ENCODE data around the gene SPDYE6. TPM values are rescaled to one million over a fixed set of nuclear protein-coding genes. Genes with fewer than 3 reads are reported as not detected.

The SPDYE6 gene
- total RNA-seq, 1 experiment from 2014 or later, result not detected

GRCh38 chr7:102313997-102314780, 42.1 kb downstream of the SPDYE6 start:
- Histone ChIP-seq H3K4me3 (replicated peaks in 1 of 2; ENCODE audit: low read depth in 1 of 2, low read length in 2 of 2) (no peak overlapping the region), H3K9me3 (ENCODE audit: control insufficient read depth in 1 of 2, insufficient read depth in 1 of 2, low read depth in 1 of 2, low read length in 2 of 2) (no peaks in the 10 kb centered on the region), H3K4me2 (ENCODE audit: low read length) (no peak overlapping the region), H3K9ac (ENCODE audit: low read length) (no peak overlapping the region), H3K79me2 (ENCODE audit: insufficient read depth, low read length) (no peaks in the 10 kb centered on the region), H4K20me1 (ENCODE audit: insufficient read depth) (no peaks in the 10 kb centered on the region), H3K27ac (ENCODE audit: low read depth, low read length) (no peak overlapping the region), H3K27me3 (ENCODE audit: insufficient read depth, low read length) (no peaks in the 10 kb centered on the region), H3K36me3 (ENCODE audit: control insufficient read depth in 1 of 2, insufficient read depth in 2 of 2, low read length in 2 of 2) (no peaks in the 10 kb centered on the region; a peak in 1 of 4 replicates), H2AFZ (ENCODE audit: low read depth, low read length, poor library complexity, severe bottlenecking) (no peak overlapping the region), H3K9me2 (ENCODE audit: insufficient read depth) (no peaks in the 10 kb centered on the region), H3K4me1 (ENCODE audit: control insufficient read depth in 1 of 2, insufficient read depth in 2 of 2, low read length in 2 of 2) (peaks cover 7 to 10% of the 10 kb centered on the region in 2 experiments)
- ATAC-seq, result no peak
- no peak for DNase-seq (ENCODE audit: low read depth, low spot score)
- TF ChIP-seq YY1 (IDR thresholded peaks at IDR 0.05; ENCODE audit: extremely low read depth, insufficient replicate concordance, low read depth, low read length) (no peak), CBX3 (IDR thresholded peaks at IDR 0.05; ENCODE audit: low read depth) (no peak), POLR2AphosphoS5 (IDR thresholded peaks at IDR 0.05; ENCODE audit: low read depth, low read length) (no peak)
- intact Hi-C loops (cut with micrococcal nuclease), result no loop called here
- no TSS peak for BruUV-seq (replicated peaks)
- POLR2A ChIA-PET, result no interaction called here
- RAD21 ChIA-PET (ENCODE audit: low non-redundant PET in 1 of 2, low total read pairs in 2 of 2, uncharacterized antibody in 2 of 2, unreplicated experiment in 2 of 2), result no interaction called here
- CTCF ChIA-PET, result no interaction called here

GRCh38 chr7:102312317-102312716, 43.9 kb downstream of the SPDYE6 start:
- H3K4me3 ChIP-seq (replicated peaks in 1 of 2; ENCODE audit: low read depth in 1 of 2, low read length in 2 of 2), result no peak overlapping the region
- no peaks in the 10 kb centered on the region for H3K9me2 ChIP-seq (ENCODE audit: insufficient read depth)
- RAD21 ChIA-PET (ENCODE audit: low non-redundant PET in 1 of 2, low total read pairs in 2 of 2, uncharacterized antibody in 2 of 2, unreplicated experiment in 2 of 2), result no interaction called here
- intact Hi-C loops (cut with micrococcal nuclease), result no loop called here
- no peak overlapping the region for H2AFZ ChIP-seq (ENCODE audit: low read depth, low read length, poor library complexity, severe bottlenecking)
- H3K4me1 ChIP-seq (ENCODE audit: control insufficient read depth in 1 of 2, insufficient read depth in 2 of 2, low read length in 2 of 2), result no peaks in the 10 kb centered on the region
- H3K9me3 ChIP-seq (ENCODE audit: control insufficient read depth in 1 of 2, insufficient read depth in 1 of 2, low read depth in 1 of 2, low read length in 2 of 2), result no peaks in the 10 kb centered on the region
- no TSS peak for BruUV-seq (replicated peaks)
- no peak for ATAC-seq
- CTCF ChIA-PET, result no interaction called here
- no peak overlapping the region for H3K9ac ChIP-seq (ENCODE audit: low read length)
- no peak overlapping the region for H3K4me2 ChIP-seq (ENCODE audit: low read length)
- TF ChIP-seq, protein P1, sequence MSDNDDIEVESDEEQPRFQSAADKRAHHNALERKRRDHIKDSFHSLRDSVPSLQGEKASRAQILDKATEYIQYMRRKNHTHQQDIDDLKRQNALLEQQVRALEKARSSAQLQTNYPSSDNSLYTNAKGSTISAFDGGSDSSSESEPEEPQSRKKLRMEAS (IDR thresholded peaks at IDR 0.05), result no peak
- TF ChIP-seq, protein P2, sequence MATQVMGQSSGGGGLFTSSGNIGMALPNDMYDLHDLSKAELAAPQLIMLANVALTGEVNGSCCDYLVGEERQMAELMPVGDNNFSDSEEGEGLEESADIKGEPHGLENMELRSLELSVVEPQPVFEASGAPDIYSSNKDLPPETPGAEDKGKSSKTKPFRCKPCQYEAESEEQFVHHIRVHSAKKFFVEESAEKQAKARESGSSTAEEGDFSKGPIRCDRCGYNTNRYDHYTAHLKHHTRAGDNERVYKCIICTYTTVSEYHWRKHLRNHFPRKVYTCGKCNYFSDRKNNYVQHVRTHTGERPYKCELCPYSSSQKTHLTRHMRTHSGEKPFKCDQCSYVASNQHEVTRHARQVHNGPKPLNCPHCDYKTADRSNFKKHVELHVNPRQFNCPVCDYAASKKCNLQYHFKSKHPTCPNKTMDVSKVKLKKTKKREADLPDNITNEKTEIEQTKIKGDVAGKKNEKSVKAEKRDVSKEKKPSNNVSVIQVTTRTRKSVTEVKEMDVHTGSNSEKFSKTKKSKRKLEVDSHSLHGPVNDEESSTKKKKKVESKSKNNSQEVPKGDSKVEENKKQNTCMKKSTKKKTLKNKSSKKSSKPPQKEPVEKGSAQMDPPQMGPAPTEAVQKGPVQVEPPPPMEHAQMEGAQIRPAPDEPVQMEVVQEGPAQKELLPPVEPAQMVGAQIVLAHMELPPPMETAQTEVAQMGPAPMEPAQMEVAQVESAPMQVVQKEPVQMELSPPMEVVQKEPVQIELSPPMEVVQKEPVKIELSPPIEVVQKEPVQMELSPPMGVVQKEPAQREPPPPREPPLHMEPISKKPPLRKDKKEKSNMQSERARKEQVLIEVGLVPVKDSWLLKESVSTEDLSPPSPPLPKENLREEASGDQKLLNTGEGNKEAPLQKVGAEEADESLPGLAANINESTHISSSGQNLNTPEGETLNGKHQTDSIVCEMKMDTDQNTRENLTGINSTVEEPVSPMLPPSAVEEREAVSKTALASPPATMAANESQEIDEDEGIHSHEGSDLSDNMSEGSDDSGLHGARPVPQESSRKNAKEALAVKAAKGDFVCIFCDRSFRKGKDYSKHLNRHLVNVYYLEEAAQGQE (IDR thresholded peaks at IDR 0.05; ENCODE audit: low read depth), result no peak
- TF ChIP-seq ZBTB33 (IDR thresholded peaks at IDR 0.05; ENCODE audit: extremely low read depth, insufficient replicate concordance, low read length) (no peak), TCF7L2 (IDR thresholded peaks at IDR 0.05; ENCODE audit: borderline replicate concordance, extremely low read depth, insufficient read depth, insufficient read length) (no peak), CBX3 (IDR thresholded peaks at IDR 0.05; ENCODE audit: low read depth) (no peak), JUND (IDR thresholded peaks at IDR 0.05) (no peak), RAD21 (IDR thresholded peaks at IDR 0.05; ENCODE audit: low read depth) (no peak), EZH2phosphoT487 (IDR thresholded peaks at IDR 0.05; ENCODE audit: borderline replicate concordance) (no peak)
- no peak overlapping the region for H3K27ac ChIP-seq (ENCODE audit: low read depth, low read length)
- H3K27me3 ChIP-seq (ENCODE audit: insufficient read depth, low read length), result no peaks in the 10 kb centered on the region
- no peaks in the 10 kb centered on the region; a peak in 1 of 4 replicates for H3K36me3 ChIP-seq (ENCODE audit: control insufficient read depth in 1 of 2, insufficient read depth in 2 of 2, low read length in 2 of 2)
- POLR2A ChIA-PET, result no interaction called here
- no peak for DNase-seq (ENCODE audit: low read depth, low spot score)
- no peaks in the 10 kb centered on the region for H4K20me1 ChIP-seq (ENCODE audit: insufficient read depth)
- H3K79me2 ChIP-seq (ENCODE audit: insufficient read depth, low read length), result no peaks in the 10 kb centered on the region
